Measurements from ENCODE around the gene JAK2. TPM values are rescaled to one million over a fixed set of nuclear protein-coding genes. Genes with fewer than 3 reads are reported as not detected.
"Not testable (repeated sequence)": the region's sequence is repeated elsewhere in the genome, so short reads cannot be mapped to it uniquely, and the experiment has no call there.

The JAK2 gene
- 10 to 100 TPM; 11.3 to 14.4 (median 13.9) TPM for polyA plus RNA-seq (ENCODE audit: insufficient read length in 3 of 3)
- long read RNA-seq, donor 1 = 0 reads
- long read RNA-seq, donor 2, full-length matches to known transcripts = 1 of 1 reads
- long read RNA-seq, donor 2, partial matches to known transcripts = 0 of 1 reads
- long read RNA-seq, donor 2, other reads (novel, unspliced or antisense) = 0 of 1 reads
- long read RNA-seq, donor 3 = 0 reads
- long read RNA-seq, donor 4 = 0 reads
- long read RNA-seq, donor 5, partial matches to known transcripts = 0 of 1 reads
- long read RNA-seq, donor 5, other reads (novel, unspliced or antisense) = 0 of 1 reads
- long read RNA-seq, donor 6 = 0 reads
- long read RNA-seq, donor 7 = 0 reads
- long read RNA-seq, donor 8 = 0 reads
- long read RNA-seq, donor 9, full-length matches to known transcripts = 1 of 1 reads
- long read RNA-seq, donor 9, partial matches to known transcripts = 0 of 1 reads
- long read RNA-seq, donor 9, other reads (novel, unspliced or antisense) = 0 of 1 reads
- long read RNA-seq, donor 10 = 0 reads
- long read RNA-seq, donor 11 = 0 reads
- long read RNA-seq, donor 12, full-length matches to known transcripts = 1 of 1 reads
- long read RNA-seq, donor 12, partial matches to known transcripts = 0 of 1 reads
- long read RNA-seq, donor 12, other reads (novel, unspliced or antisense) = 0 of 1 reads
- long read RNA-seq, donor 13 = 0 reads
- long read RNA-seq, donor 14 = 0 reads
- long read RNA-seq, donor 15 = 0 reads
- long read RNA-seq, donor 16 = 0 reads

- peak; percentile 89 for DNase-seq
Measured at GRCh38 chr9:4984621-4985385, at the start of gene JAK2. Gene JAK2, plus strand, starts transcription at chr9:4985272. Its CDS starts 36,716 bp downstream, at chr9:5021988.

DNA sequence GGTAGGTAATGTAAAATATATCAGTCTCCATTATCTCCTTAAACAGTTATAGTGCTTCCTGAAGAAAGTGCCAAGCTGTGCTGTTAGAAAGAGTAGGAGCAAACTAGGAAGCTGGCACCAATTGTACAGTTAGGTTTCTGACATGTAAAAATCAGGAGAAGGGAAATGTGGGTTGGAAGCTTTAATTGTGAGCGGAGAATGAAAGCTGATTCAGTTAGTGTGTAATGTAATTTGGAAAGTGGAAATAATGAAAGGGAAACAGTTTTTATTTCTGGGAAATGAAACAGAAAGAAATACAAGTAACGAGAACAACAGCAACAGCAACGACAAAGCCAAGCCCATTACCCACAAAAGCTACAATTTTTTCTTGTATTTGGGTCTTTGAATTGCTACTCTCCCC lies 48.8 kb upstream of the JAK2 start:
- DNase-seq = no peak

DNA sequence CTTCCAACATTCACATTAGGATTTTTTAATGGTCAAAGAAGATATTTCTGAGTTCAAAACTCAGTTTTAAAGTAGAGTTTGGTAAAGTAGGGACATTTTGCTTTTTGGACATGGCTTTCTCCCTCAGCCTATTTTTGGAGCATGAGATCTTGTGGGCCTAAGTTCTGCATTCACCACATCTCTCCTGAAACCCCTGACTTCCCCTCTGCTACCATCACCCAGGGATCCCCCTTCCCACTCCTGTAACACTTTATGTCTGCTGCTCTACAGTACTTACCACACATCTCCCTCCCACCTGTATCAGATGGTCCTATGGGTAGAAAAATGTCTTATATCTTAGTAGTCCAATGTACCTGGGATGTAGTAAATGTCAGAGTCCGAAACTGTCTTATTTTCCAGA lies 48.2 kb upstream of the JAK2 start:
- no peak for DNase-seq

- no peak for DNase-seq
Measured at GRCh38 chr9:4937446-4937845, 47.6 kb upstream of the JAK2 start.

GRCh38 chr9:4938496-4938895 lies 46.6 kb upstream of the JAK2 start:
- DNase-seq = no peak

- no peak for DNase-seq
Measured at GRCh38 chr9:4939118-4939561, 45.9 kb upstream of the JAK2 start.

DNA sequence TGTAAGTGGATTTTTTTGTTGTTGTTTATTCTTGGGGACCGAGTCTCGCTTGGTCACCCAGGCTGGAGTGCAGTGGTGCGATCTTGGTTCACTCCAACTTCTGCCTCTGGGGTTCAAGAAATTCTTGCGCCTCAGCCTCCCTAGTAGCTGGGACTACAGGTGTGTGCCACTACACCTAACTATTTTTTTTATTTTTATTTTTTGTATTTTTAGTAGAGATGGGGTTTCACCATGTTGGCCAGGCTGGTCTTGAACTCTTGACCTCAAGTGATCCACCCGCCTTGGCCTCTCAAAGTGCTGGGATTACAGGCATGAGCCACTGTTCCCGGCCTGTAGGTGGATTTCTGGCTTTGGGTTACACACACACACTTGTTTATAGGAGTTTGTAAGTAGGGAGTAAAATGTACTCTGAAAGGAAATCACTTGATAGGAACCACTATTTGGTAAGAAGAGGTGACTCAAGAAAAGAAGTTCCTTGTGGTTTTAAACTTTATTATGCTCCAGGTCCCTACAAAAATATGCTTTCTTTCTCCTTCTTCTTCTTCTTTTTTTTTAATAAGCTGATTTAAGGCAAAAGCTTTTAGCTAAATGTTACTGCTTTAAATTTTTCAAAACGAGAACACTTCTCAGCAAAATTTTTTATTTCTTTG lies 42.9 kb upstream of the JAK2 start:
- DNase-seq = not testable (repeated sequence)

GRCh38 chr9:4943346-4943745 lies 41.7 kb upstream of the JAK2 start:
- DNase-seq = no peak

- not testable (repeated sequence) for DNase-seq
Measured at GRCh38 chr9:4944431-4945211, 40.5 kb upstream of the JAK2 start.

- DNase-seq = no peak
Measured at GRCh38 chr9:4946937-4947336, 38.1 kb upstream of the JAK2 start.

DNA sequence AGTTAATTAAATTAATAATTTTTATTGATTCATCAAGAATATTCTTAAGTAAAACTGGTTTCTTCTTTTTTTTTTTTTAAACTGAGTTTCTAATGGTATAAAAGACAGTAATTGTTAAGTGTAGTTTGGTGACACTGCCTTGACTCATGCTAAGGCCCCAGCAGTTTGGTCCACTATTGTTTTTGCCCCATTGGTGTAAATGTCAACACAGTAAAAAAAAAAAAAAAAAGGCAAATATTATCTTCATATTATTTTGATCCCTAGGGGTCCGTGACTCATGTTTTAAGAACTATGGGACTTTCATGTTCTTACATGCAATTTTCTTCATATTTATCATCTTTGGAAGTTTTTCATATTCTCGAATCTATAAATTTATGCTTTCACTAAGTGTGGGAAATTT lies 29.2 kb upstream of the JAK2 start:
- DNase-seq = no peak

DNA sequence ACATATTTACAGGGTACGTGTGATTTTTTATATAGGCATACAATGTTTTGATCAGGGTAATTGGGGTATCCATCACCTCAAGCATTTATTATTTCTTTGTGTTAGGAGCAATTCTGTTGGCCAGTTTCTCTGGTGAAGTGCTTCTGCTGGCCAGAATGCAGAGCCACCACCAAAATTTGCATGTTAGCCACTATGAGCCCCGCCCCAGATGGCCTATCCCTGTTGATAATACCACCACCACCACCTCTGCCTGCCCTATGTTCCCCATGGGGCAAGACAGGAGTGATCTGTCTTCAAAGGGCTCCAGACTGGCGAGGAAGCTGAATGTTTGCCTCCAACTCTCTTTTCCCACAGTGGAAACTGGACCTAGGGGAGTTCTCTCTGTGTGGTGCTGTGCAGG lies 26.0 kb upstream of the JAK2 start:
- DNase-seq = no peak

DNA sequence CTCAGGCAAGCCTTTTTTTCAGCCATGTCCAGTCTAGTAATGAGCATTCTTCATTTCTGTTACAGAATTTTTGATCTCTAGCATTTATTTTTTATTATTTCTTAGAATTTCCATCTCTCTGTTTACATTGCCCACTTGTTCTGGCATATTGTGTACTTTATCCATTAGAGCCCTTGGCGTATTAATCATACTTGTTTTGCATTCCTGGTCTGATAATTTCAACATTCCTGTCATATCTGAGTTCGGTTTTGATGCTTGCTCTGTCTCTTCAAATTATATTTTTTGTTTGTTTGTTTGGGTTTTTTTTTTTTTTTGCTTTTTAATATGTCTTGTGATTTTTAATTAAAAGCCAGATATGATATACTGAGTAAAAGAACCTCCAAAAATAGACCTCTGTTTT lies 23.0 kb upstream of the JAK2 start:
- no peak for DNase-seq

- no peak for DNase-seq
Measured at GRCh38 chr9:4964540-4964939, 20.5 kb upstream of the JAK2 start.

DNA sequence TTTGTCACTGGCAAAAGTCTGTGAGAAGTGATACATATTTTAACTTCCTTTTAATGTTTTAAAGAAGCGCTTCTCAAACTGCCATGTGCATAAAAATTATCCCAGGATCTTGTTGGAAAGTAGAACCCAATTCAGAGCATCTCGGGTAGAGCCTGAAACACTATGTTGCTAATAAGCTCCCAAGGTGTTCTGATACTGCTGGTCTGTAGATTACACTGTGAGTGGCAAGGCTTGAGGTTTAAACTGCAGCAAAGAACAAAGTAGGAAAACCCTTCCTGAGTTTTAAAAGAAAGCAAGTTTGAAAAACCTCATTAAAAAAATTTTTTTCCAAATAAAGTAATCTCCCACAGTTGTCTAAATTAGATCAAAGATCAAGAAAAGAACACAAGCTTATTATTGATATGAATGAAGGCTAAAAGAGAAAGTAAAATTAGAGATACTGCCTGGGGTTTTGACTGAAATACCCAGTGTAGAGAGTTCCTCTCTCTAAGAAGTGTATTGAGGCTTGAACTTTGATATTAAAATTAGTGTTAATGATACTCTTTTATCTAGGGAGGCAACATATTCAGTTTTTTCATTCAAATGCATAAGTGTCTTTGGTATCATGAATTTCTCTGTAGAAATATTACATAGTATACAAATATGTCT lies 19.8 kb upstream of the JAK2 start:
- no peak for DNase-seq

- no peak for DNase-seq
Measured at GRCh38 chr9:4967523-4967922, 17.5 kb upstream of the JAK2 start.

GRCh38 chr9:4969130-4969529 lies 15.9 kb upstream of the JAK2 start:
- no peak for DNase-seq

GRCh38 chr9:4970970-4971641 lies 14.0 kb upstream of the JAK2 start:
- DNase-seq = no peak

DNA sequence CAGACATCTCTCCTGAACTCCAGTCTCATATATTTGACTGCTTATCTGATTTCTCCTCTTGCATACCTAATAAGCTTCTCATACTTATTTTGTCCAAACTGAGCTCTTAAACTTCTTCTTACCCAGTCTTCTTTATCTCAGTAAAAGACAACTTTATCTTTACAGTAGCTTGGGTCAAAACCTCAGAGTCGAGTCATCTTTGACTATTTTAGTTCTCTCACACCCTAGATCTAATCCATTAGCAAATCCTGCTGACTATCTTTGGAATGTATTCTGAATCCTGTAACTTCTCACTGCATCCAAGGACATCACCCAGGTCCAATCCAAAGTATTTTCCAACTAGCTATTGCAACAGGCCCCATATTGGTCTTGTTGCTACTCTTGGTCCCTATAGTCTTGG lies 11.8 kb upstream of the JAK2 start:
- no peak for DNase-seq

GRCh38 chr9:4973902-4974301 lies 11.2 kb upstream of the JAK2 start:
- no peak for DNase-seq
